Ovary (tissue), 9 donors: ENCODE measurements around the gene PAPOLA. TPM values are rescaled to one million over a fixed set of nuclear protein-coding genes. Genes with fewer than 3 reads are reported as not detected.
"Not testable (repeated sequence)": the region's sequence is repeated elsewhere in the genome, so short reads cannot be mapped to it uniquely, and the experiment has no call there.

Source experiments
- DNase-seq, 5 donors: peaks; one replicate each; pipeline ENCODE4 v3.0.0-alpha.2; 2019 to 2020
- H3K27ac ChIP-seq, 2 donors: fragments of 200-600 bp; one replicate each; pipeline versions ENCODE4 v1.5.1 to v1.8.0; 2019 to 2022
- H3K27me3 ChIP-seq: fragments of 200-600 bp; one replicate; pipeline ENCODE4 v1.8.0; 2022
- H3K36me3 ChIP-seq: fragments of 200-600 bp; sonication (generic); one replicate; pipeline ENCODE4 v1.5.1; 2019
- H3K4me1 ChIP-seq: one replicate; pipeline ENCODE4 v1.8.1; 2013; ENCODE audit warnings: mild to moderate bottlenecking, moderate library complexity; ENCODE audit not compliant: insufficient read depth
- H3K4me3 ChIP-seq: fragments of 200-600 bp; sonication (generic); one replicate; pipeline ENCODE4 v1.5.1; 2017
- H3K9me3 ChIP-seq, 2 donors: fragments of 200-600 bp in 1 of 2; sonication (generic) in 1 of 2; one replicate each; pipeline versions ENCODE4 v1.5.1 to v1.8.1; 2013 to 2019; ENCODE audit warnings: mild to moderate bottlenecking in 1 of 2, moderate library complexity in 1 of 2
- CTCF ChIP-seq, 3 donors: fragments of 450-650 bp in 2 of 3; fragments of 200-600 bp in 1 of 3; IDR thresholded peaks; one replicate each; pipeline versions ENCODE4 v1.5.1 to v1.8.0; 2016 to 2022; ENCODE audit warnings: antibody characterized with exemption in 3 of 3, mild to moderate bottlenecking in 1 of 3
- EP300 ChIP-seq: sonication (generic); formaldehyde crosslinking; IDR thresholded peaks from one replicate; pipeline ENCODE4 v1.6.1; 2017; ENCODE audit warnings: antibody characterized with exemption
- POLR2A ChIP-seq: fragments of 450-650 bp; IDR thresholded peaks from one replicate; pipeline ENCODE4 v1.6.1; 2017; ENCODE audit warnings: antibody characterized with exemption, mild to moderate bottlenecking, moderate library complexity
- WGBS, 3 donors: extraction: QIAGEN DNeasy Blood & Tissue Kit in 1 of 3; methylation state at CpG; one replicate each; pipeline versions ENCODE4 v1.1.5 to v1.1.7; 2013 to 2017; 5-methylcytosine and 5-hydroxymethylcytosine counted together
- intact Hi-C, 4 donors: fragments of 100-400 bp; cut with DNase I; formaldehyde crosslinking; loops; one replicate each; pipeline versions ENCODE4 v1.11.0 to v1.15.1; 2022 to 2023
- polyA plus RNA-seq, 2 donors: library from polyadenylated mRNA; stranded (reverse); fragments of 200-250 nt in 1 of 2; fragments of 350-450 nt in 1 of 2; fragmentation: Illumina TruSeq in 1 of 2; extraction: RNeasy Lipid Tissue Mini Kit (QIAGEN cat#74804) in 1 of 2; gene quantifications; one replicate each; pipeline ENCODE4 v1.2.3, GENCODE V29; 2013 to 2014
- total RNA-seq, 7 donors: library from RNA; depleted of rRNA in 2 of 7; stranded (reverse); fragments of >200 nt in 2 of 7; fragmentation: NEBNext Ultra II Directional in 3 of 7; extraction: Animal tissue kit (Norgen Biotek cat#: 25700) in 3 of 7; gene quantifications; one replicate each; pipeline versions ENCODE4 v1.1.0 to v1.2.4, GENCODE V29; 2016 to 2023
- donor health status: DM: no; HTN: no; CAD: no; lungs with moderate emphysema.
- donor health status: DM: no; HTN: no; CAD: no.
- donor health status: Bipolar disorder and iron deficiency.
- donor health status: DM: yes; HTN: yes; CAD: no.
- donor health status: DM: no; HTN: no; CAD: no.
- donor health status: DM: yes; HTN: yes; CAD: no.

The PAPOLA gene
- total and polyA plus RNA-seq, 9 donors = 68.5 to 187 (median 149) TPM

GRCh38 chr14:96461950-96462798, 40.0 kb upstream of the PAPOLA start:
- no peaks in the 10 kb centered on the region for H3K9me3 ChIP-seq
- no peak for DNase-seq
- H3K4me3 ChIP-seq = no peak overlapping the region
- H3K4me1 ChIP-seq = no peaks in the 10 kb centered on the region
- H3K27me3 ChIP-seq = no peaks in the 10 kb centered on the region
- TF ChIP-seq POLR2A (no peak), CTCF (IDR thresholded peaks at IDR 0.05) (no peak), EP300 (no peak)
- 61 to 73% (median 64%) methylated on average over 8 of the region's 8 CpGs for WGBS, 3 donors
- intact Hi-C loops = no loop called here
- no peaks in the 10 kb centered on the region for H3K36me3 ChIP-seq
- H3K27ac ChIP-seq = no peak overlapping the region

GRCh38 chr14:96464136-96464535, 38.0 kb upstream of the PAPOLA start:
- H3K27ac ChIP-seq = no peak overlapping the region
- H3K4me3 ChIP-seq = no peak overlapping the region
- TF ChIP-seq CTCF (IDR thresholded peaks at IDR 0.05) (no peak), EP300 (no peak), POLR2A (no peak)
- H3K9me3 ChIP-seq = no peaks in the 10 kb centered on the region
- no peaks in the 10 kb centered on the region for H3K36me3 ChIP-seq
- intact Hi-C loops = no loop called here
- 84 to 95% (median 85%) methylated on average over 7 of the region's 7 CpGs for WGBS, 3 donors
- DNase-seq = no peak
- H3K4me1 ChIP-seq = no peaks in the 10 kb centered on the region
- no peaks in the 10 kb centered on the region for H3K27me3 ChIP-seq

- Histone ChIP-seq H3K4me1 (no peaks in the 10 kb centered on the region), H3K27me3 (no peaks in the 10 kb centered on the region), H3K9me3 (no peaks in the 10 kb centered on the region), H3K27ac (no peak overlapping the region), H3K36me3 (no peaks in the 10 kb centered on the region), H3K4me3 (no peak overlapping the region)
- 47 to 66% (median 63%) methylated on average over 3 of the region's 3 CpGs for WGBS, 3 donors
- intact Hi-C loops = no loop called here
- DNase-seq = no peak
- TF ChIP-seq EP300 (no peak), POLR2A (no peak), CTCF (IDR thresholded peaks at IDR 0.05) (no peak)
Measured at GRCh38 chr14:96466918-96467317, 35.3 kb upstream of the PAPOLA start.

- no peaks in the 10 kb centered on the region for H3K27me3 ChIP-seq
- H3K27ac ChIP-seq = no peak overlapping the region
- H3K4me1 ChIP-seq = no peaks in the 10 kb centered on the region
- WGBS, 3 donors = 25 to 43% (median 27%) methylated on average over 4 of the region's 4 CpGs
- H3K36me3 ChIP-seq = no peaks in the 10 kb centered on the region
- no peaks in the 10 kb centered on the region for H3K9me3 ChIP-seq
- TF ChIP-seq EP300 = no peak
- TF ChIP-seq CTCF (IDR thresholded peaks at IDR 0.05) = no peak
- no peak for TF ChIP-seq POLR2A
- DNase-seq = no peak
- no peak overlapping the region for H3K4me3 ChIP-seq
- intact Hi-C loops = no loop called here
Measured at GRCh38 chr14:96470331-96470730, 31.9 kb upstream of the PAPOLA start.

- H3K36me3 ChIP-seq, H3K9me3 ChIP-seq, H3K27me3 ChIP-seq, H3K27ac ChIP-seq, intact Hi-C loops, DNase-seq, H3K4me1 ChIP-seq, H3K4me3 ChIP-seq: not testable (repeated sequence)
- 75 to 90% (median 85%) methylated on average over 4 of the region's 4 CpGs for WGBS, 3 donors
Measured at GRCh38 chr14:96470967-96471366, 31.2 kb upstream of the PAPOLA start.
